Ascending aorta (tissue), 2 donors: ENCODE measurements around the gene KDM1B. TPM values are rescaled to one million over a fixed set of nuclear protein-coding genes. Genes with fewer than 3 reads are reported as not detected.

Source experiments
- DNase-seq, 2 donors: peaks; one replicate each; pipeline ENCODE4 v3.0.0-alpha.2; 2019; ENCODE audit warnings: low spot score in 2 of 2
- H3K27ac ChIP-seq, 2 donors: fragments of 200-600 bp; sonication (generic); one replicate each; pipeline ENCODE4 v1.5.1; 2016 to 2017; ENCODE audit warnings: mild to moderate bottlenecking in 1 of 2
- H3K27me3 ChIP-seq: fragments of 200-600 bp; sonication (generic); one replicate; pipeline ENCODE4 v1.5.1; 2017
- H3K36me3 ChIP-seq, 2 donors: fragments of 200-600 bp; sonication (generic); one replicate each; pipeline ENCODE4 v1.5.1; 2016
- H3K4me1 ChIP-seq, 2 donors: fragments of 200-600 bp; sonication (generic); one replicate each; pipeline ENCODE4 v1.5.1; 2016 to 2017; ENCODE audit warnings: mild to moderate bottlenecking in 1 of 2
- H3K4me3 ChIP-seq, 2 donors: fragments of 200-600 bp; sonication (generic); one replicate each; pipeline ENCODE4 v1.5.1; 2016 to 2017; ENCODE audit warnings: mild to moderate bottlenecking in 1 of 2
- H3K9me3 ChIP-seq, 2 donors: fragments of 200-600 bp; sonication (generic); one replicate each; pipeline ENCODE4 v1.5.1; 2016
- intact Hi-C: fragments of 100-400 bp; cut with DNase I; formaldehyde crosslinking; loops from one replicate; pipeline ENCODE4 v1.15.1; 2023
- total RNA-seq: library from RNA; depleted of rRNA; stranded (reverse); fragments of >200 nt; gene quantifications from one replicate; pipeline ENCODE4 v1.1.0, GENCODE V29; 2016
- TF ChIP-seq, protein P1 (sequence below), 3 experiments: fragments of 200-600 bp in 2 of 3; fragments of 450-650 bp in 1 of 3; sonication (generic) in 2 of 3; IDR thresholded peaks; one replicate each; pipeline ENCODE4 v1.5.1; 2016 to 2019; ENCODE audit warnings: antibody characterized with exemption in 3 of 3, mild to moderate bottlenecking in 1 of 3, moderate library complexity in 1 of 3

Gene KDM1B
- total RNA-seq, 1 donor from 2014 or later = 4.9 TPM

DNA sequence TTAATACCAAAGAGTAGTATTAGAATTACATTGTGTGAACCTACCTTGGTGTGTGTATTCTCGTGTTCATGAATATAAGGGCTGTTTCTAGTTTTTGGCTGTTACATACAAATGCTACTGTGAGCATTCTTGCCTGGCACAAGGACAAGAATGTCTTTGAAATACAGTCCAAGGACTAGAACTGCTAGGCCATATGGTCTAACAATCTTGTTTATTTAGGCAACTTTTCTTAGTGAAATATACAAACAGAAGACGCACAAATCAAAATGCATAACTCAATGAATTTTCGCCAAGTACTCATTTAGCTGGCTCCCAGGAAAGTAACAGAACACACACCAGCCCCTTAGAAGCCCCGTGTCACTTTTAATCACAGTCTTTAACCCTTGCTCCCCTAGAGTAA lies 28.5 kb downstream of the KDM1B start:
- DNase-seq = no peak
- peaks cover 3 to 20% of the 10 kb centered on the region in 2 donors for H3K36me3 ChIP-seq
- no peaks in the 10 kb centered on the region for H3K9me3 ChIP-seq
- H3K27me3 ChIP-seq = no peaks in the 10 kb centered on the region
- H3K27ac ChIP-seq = no peak overlapping the region
- H3K4me3 ChIP-seq = no peak overlapping the region
- intact Hi-C loops = no loop called here
- H3K4me1 ChIP-seq = no peaks in the 10 kb centered on the region
- TF ChIP-seq, protein P1, sequence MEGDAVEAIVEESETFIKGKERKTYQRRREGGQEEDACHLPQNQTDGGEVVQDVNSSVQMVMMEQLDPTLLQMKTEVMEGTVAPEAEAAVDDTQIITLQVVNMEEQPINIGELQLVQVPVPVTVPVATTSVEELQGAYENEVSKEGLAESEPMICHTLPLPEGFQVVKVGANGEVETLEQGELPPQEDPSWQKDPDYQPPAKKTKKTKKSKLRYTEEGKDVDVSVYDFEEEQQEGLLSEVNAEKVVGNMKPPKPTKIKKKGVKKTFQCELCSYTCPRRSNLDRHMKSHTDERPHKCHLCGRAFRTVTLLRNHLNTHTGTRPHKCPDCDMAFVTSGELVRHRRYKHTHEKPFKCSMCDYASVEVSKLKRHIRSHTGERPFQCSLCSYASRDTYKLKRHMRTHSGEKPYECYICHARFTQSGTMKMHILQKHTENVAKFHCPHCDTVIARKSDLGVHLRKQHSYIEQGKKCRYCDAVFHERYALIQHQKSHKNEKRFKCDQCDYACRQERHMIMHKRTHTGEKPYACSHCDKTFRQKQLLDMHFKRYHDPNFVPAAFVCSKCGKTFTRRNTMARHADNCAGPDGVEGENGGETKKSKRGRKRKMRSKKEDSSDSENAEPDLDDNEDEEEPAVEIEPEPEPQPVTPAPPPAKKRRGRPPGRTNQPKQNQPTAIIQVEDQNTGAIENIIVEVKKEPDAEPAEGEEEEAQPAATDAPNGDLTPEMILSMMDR (IDR thresholded peaks at IDR 0.05) = no peak

DNA sequence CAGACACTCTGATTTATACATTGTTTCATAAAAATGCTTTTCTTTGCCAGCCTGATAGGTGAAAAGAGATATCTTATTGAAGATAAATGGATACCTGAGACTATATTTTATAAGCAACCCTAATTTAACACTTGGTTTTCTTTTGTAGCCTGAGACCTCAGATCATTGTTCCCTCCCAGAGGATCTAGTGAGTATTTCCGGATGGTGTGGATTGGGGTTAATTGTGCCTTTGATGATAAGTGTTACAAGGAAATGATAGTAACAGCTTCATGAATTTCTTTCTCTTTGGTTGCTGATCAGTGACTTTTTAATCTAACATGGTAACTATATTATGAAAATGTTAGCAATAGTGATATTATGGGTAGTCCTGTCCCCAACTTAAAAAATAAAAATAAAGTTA lies 30.4 kb downstream of the KDM1B start:
- Histone ChIP-seq H3K4me1 (no peaks in the 10 kb centered on the region), H3K27ac (no peak overlapping the region), H3K36me3 (peaks cover 3 to 20% of the 10 kb centered on the region in 2 donors), H3K27me3 (no peaks in the 10 kb centered on the region), H3K9me3 (no peaks in the 10 kb centered on the region), H3K4me3 (no peak overlapping the region)
- no peak for DNase-seq
- intact Hi-C loops = no loop called here
- TF ChIP-seq, protein P1 (IDR thresholded peaks at IDR 0.05) = no peak

DNA sequence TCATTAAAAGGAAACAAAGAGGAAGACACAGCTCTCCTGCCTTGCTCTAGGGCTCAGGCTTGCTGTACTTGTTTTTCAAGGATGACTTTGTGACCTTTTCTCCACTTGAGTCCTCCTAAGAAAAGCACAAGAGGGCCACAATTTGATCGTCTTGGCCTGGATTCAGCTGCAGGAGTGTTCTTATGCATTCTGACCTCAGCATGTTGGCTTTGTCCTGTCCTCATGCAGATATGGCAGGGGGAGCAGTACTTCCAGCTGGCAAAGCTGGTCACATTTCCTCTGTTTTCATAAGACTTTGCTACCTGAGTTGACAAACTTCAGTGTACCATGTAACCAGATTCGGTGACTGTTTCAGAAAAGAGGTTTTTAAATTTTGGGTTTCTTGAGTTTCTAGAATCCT lies 30.8 kb downstream of the KDM1B start:
- TF ChIP-seq, protein P1 (IDR thresholded peaks at IDR 0.05) = no peak
- intact Hi-C loops = no loop called here
- DNase-seq = no peak

DNA sequence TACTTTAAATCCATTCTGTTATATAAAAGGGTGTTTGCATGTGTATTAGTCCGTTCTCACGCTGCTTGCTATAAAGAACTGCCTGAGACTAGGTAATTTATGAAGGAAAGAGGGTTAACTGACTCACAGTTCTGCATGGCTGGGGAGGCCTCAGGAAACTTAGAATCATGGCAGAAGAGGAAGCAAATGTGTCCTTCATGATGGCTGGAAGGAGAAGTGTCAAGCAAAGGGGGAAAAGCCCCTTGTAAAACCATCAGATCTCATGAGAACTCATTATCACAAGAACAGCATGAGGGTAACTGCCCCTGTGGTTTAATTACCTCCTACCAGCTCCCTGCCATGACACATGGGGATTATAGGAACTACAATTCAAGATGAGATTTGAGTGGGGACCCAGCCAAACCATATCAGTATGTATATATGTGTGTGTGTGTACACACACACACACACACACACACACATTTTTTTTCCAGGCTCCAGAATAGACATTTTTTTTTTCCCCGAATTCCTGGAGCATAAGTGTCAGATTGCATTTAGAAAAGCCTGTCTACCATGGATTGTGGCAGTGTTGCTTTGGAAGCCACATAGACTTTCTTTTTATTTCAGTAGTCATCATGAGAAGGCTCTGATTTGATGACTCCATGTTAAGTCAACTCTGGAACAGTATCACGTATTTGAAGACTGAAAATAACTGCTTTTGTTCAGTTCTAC lies 31.5 kb downstream of the KDM1B start:
- Histone ChIP-seq H3K27ac (no peak overlapping the region), H3K9me3 (no peaks in the 10 kb centered on the region), H3K27me3 (no peaks in the 10 kb centered on the region), H3K36me3 (peaks cover 3 to 27% of the 10 kb centered on the region in 2 donors), H3K4me1 (no peaks in the 10 kb centered on the region), H3K4me3 (no peak overlapping the region)
- intact Hi-C loops = no loop called here
- no peak for DNase-seq
- TF ChIP-seq, protein P1 (IDR thresholded peaks at IDR 0.05) = no peak

More for the DNA sequence above, 30.8 kb downstream of the KDM1B start:
- no peak overlapping the region for H3K4me3 ChIP-seq
- no peak overlapping the region for H3K27ac ChIP-seq
- H3K36me3 ChIP-seq = peaks cover 3 to 20% of the 10 kb centered on the region in 2 donors
- H3K27me3 ChIP-seq = no peaks in the 10 kb centered on the region
- no peaks in the 10 kb centered on the region for H3K9me3 ChIP-seq
- H3K4me1 ChIP-seq = no peaks in the 10 kb centered on the region

DNA sequence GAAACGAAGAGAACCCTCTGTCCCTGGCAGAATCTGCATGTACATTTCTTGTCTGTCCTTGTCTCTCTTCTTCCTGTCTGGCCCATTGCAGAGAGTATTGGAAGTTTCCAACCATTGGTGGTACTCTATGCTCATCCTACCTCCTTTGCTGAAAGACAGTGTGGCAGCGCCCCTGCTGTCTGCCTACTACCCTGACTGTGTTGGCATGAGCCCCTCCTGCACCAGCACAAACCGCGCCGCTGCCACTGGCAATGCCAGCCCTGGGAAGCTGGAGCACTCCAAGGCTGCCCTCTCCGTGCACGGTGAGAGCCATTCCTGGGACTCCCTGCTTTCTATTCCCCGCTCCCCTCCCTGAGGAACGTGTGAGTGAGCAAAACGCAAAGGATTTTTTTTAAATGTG lies 32.5 kb downstream of the KDM1B start:
- Histone ChIP-seq H3K27me3 (no peaks in the 10 kb centered on the region), H3K9me3 (no peaks in the 10 kb centered on the region), H3K27ac (no peak overlapping the region), H3K4me3 (no peak overlapping the region), H3K4me1 (no peaks in the 10 kb centered on the region), H3K36me3 (peaks cover 4 to 33% of the 10 kb centered on the region in 2 donors)
- DNase-seq = no peak
- intact Hi-C loops = no loop called here
- TF ChIP-seq, protein P1 (IDR thresholded peaks at IDR 0.05) = no peak
